ENCODE measurements around the gene SNAP25. TPM values are rescaled to one million over a fixed set of nuclear protein-coding genes. Genes with fewer than 3 reads are reported as not detected.
A peak's percentile ranks its signal among the peaks of the same experiment; 100 is the strongest.

SNAP25 gene
- total RNA-seq, 2 experiments from 2014 or later: not detected

- ChIA-PET CTCF (no interaction called here), POLR2A (no interaction called here)
- Mint-ChIP-seq H3K4me1 (no peaks in the 10 kb centered on the region), H3K9me3 (no peaks in the 10 kb centered on the region), H3K4me3 (no peak overlapping the region), H3K36me3 (ENCODE audit: low read depth) (no peaks in the 10 kb centered on the region), H3K27me3 (no peaks in the 10 kb centered on the region), H3K27ac (no peak overlapping the region)
- DNase-seq: no peak
Observed at GRCh38 chr20:10185741-10186558, 32.7 kb upstream of the SNAP25 start.

GRCh38 chr20:10190456-10190855, 28.2 kb upstream of the SNAP25 start:
- Mint-ChIP-seq H3K9me3 (no peaks in the 10 kb centered on the region), H3K4me1 (no peaks in the 10 kb centered on the region), H3K27ac (no peak overlapping the region), H3K4me3 (no peak overlapping the region), H3K27me3 (no peaks in the 10 kb centered on the region), H3K36me3 (ENCODE audit: low read depth) (no peaks in the 10 kb centered on the region)
- DNase-seq: no peak
- CTCF ChIA-PET: no interaction called here
- POLR2A ChIA-PET: no interaction called here

GRCh38 chr20:10192171-10192570, 26.5 kb upstream of the SNAP25 start:
- ChIA-PET CTCF (no interaction called here), POLR2A (no interaction called here)
- Mint-ChIP-seq H3K27me3 (no peaks in the 10 kb centered on the region), H3K36me3 (ENCODE audit: low read depth) (no peaks in the 10 kb centered on the region), H3K9me3 (no peaks in the 10 kb centered on the region), H3K4me3 (no peak overlapping the region), H3K4me1 (no peaks in the 10 kb centered on the region), H3K27ac (no peak overlapping the region)
- no peak for DNase-seq

- no peak for DNase-seq
- Mint-ChIP-seq H3K27ac (no peak overlapping the region), H3K36me3 (ENCODE audit: low read depth) (no peaks in the 10 kb centered on the region), H3K4me3 (no peak overlapping the region), H3K4me1 (no peaks in the 10 kb centered on the region), H3K27me3 (no peaks in the 10 kb centered on the region), H3K9me3 (no peaks in the 10 kb centered on the region)
- ChIA-PET POLR2A (no interaction called here), CTCF (no interaction called here)
Observed at GRCh38 chr20:10194166-10194565, 24.5 kb upstream of the SNAP25 start.

- ChIA-PET CTCF (interaction anchor here (0.6 kb wide), 1 partner anchor 724 kb away, joined by 4 read pairs; no protein-coding TSS in a partner anchor), POLR2A (no interaction called here)
- H3K36me3 Mint-ChIP-seq (ENCODE audit: low read depth): no peaks in the 10 kb centered on the region
- no peak overlapping the region for H3K4me3 Mint-ChIP-seq
- H3K27ac Mint-ChIP-seq: no peak overlapping the region
- no peaks in the 10 kb centered on the region for H3K9me3 Mint-ChIP-seq
- H3K27me3 Mint-ChIP-seq: no peaks in the 10 kb centered on the region
- DNase-seq: no peak
- H3K4me1 Mint-ChIP-seq: no peaks in the 10 kb centered on the region
Observed at GRCh38 chr20:10200330-10200729, 18.3 kb upstream of the SNAP25 start.

- Mint-ChIP-seq H3K27me3 (no peaks in the 10 kb centered on the region), H3K27ac (no peak overlapping the region), H3K36me3 (ENCODE audit: low read depth) (no peaks in the 10 kb centered on the region), H3K4me1 (no peaks in the 10 kb centered on the region), H3K9me3 (no peaks in the 10 kb centered on the region), H3K4me3 (no peak overlapping the region)
- DNase-seq: no peak
- CTCF ChIA-PET: no interaction called here
- POLR2A ChIA-PET: no interaction called here
Observed at GRCh38 chr20:10201321-10201870, 17.2 kb upstream of the SNAP25 start.

- H3K27me3 Mint-ChIP-seq: no peaks in the 10 kb centered on the region
- no peaks in the 10 kb centered on the region for H3K36me3 Mint-ChIP-seq (ENCODE audit: low read depth)
- H3K27ac Mint-ChIP-seq: no peak overlapping the region
- DNase-seq: no peak
- H3K9me3 Mint-ChIP-seq: no peaks in the 10 kb centered on the region
- CTCF ChIA-PET: no interaction called here
- H3K4me3 Mint-ChIP-seq: no peak overlapping the region
- POLR2A ChIA-PET: no interaction called here
- no peaks in the 10 kb centered on the region for H3K4me1 Mint-ChIP-seq
Observed at GRCh38 chr20:10209091-10209490, 9.5 kb upstream of the SNAP25 start.

- DNase-seq: no peak
- H3K4me3 Mint-ChIP-seq: no peak overlapping the region
- H3K9me3 Mint-ChIP-seq: no peaks in the 10 kb centered on the region
- ChIA-PET POLR2A (no interaction called here), CTCF (no interaction called here)
- peaks cover 18% of the 10 kb centered on the region for H3K27me3 Mint-ChIP-seq
- H3K27ac Mint-ChIP-seq: no peak overlapping the region
- H3K4me1 Mint-ChIP-seq: peaks cover 5% of the 10 kb centered on the region
- no peaks in the 10 kb centered on the region for H3K36me3 Mint-ChIP-seq (ENCODE audit: low read depth)
Observed at GRCh38 chr20:10213526-10213925, 5.1 kb upstream of the SNAP25 start.

- H3K27ac Mint-ChIP-seq: no peak overlapping the region
- H3K36me3 Mint-ChIP-seq (ENCODE audit: low read depth): no peaks in the 10 kb centered on the region
- H3K4me3 Mint-ChIP-seq: no peak overlapping the region
- no peak for DNase-seq
- POLR2A ChIA-PET: no interaction called here
- peaks cover 11% of the 10 kb centered on the region for H3K4me1 Mint-ChIP-seq
- peaks cover 24% of the 10 kb centered on the region for H3K27me3 Mint-ChIP-seq
- CTCF ChIA-PET: no interaction called here
- no peaks in the 10 kb centered on the region for H3K9me3 Mint-ChIP-seq
Observed at GRCh38 chr20:10216146-10216791, 2.4 kb upstream of the SNAP25 start.

- POLR2A ChIA-PET: no interaction called here
- Mint-ChIP-seq H3K27me3 (peaks cover 27% of the 10 kb centered on the region), H3K4me3 (peak overlapping the region; percentile 17)
Observed at GRCh38 chr20:10217721-10218410, 764 bp upstream of the SNAP25 start.

GRCh38 chr20:10219452-10219791, 792 bp downstream of the SNAP25 start:
- POLR2A ChIA-PET: no interaction called here
- peak overlapping the region; percentile 14 for H3K4me3 Mint-ChIP-seq
- CTCF ChIA-PET: interaction anchor here (0.7 kb wide), 1 partner anchor 189 kb away, joined by 3 read pairs; no protein-coding TSS in a partner anchor

More at GRCh38 chr20:10217721-10218410, 764 bp upstream of the SNAP25 start:
- H3K36me3 Mint-ChIP-seq (ENCODE audit: low read depth): no peaks in the 10 kb centered on the region
- H3K4me1 Mint-ChIP-seq: peaks cover 11% of the 10 kb centered on the region
- H3K27ac Mint-ChIP-seq: no peak overlapping the region
- no peak for DNase-seq
- CTCF ChIA-PET: no interaction called here
- H3K9me3 Mint-ChIP-seq: no peaks in the 10 kb centered on the region

GRCh38 chr20:10219993-10220750, 1.5 kb downstream of the SNAP25 start:
- Mint-ChIP-seq H3K36me3 (ENCODE audit: low read depth) (no peaks in the 10 kb centered on the region), H3K4me1 (peaks cover 11% of the 10 kb centered on the region), H3K4me3 (no peak overlapping the region), H3K9me3 (no peaks in the 10 kb centered on the region), H3K27ac (no peak overlapping the region), H3K27me3 (peaks cover 27% of the 10 kb centered on the region)
- DNase-seq: no peak
- POLR2A ChIA-PET: no interaction called here
- CTCF ChIA-PET: interaction anchor here (0.6 to 0.7 kb wide), 2 partner anchors 86 to 190 kb away, joined by 3 read pairs; no protein-coding TSS in a partner anchor

More at GRCh38 chr20:10219452-10219791, 792 bp downstream of the SNAP25 start:
- Mint-ChIP-seq H3K27ac (no peak overlapping the region), H3K9me3 (no peaks in the 10 kb centered on the region), H3K4me1 (peaks cover 11% of the 10 kb centered on the region), H3K36me3 (ENCODE audit: low read depth) (no peaks in the 10 kb centered on the region), H3K27me3 (peaks cover 27% of the 10 kb centered on the region)
- peak; percentile 70 for DNase-seq

All from activated CD4-positive, alpha-beta T cell treated with anti-CD3 and anti-CD28 coated beads, Interleukin-2, amount 10 ng/mL, durations not matched to agents 7 days and 5 days (primary cell).